ENCODE results near the gene LGALS9. TPM values are rescaled to one million over a fixed set of nuclear protein-coding genes. Genes with fewer than 3 reads are reported as not detected.

Gene LGALS9
- total RNA-seq, 1 donor from 2014 or later: 4.5 TPM

DNA sequence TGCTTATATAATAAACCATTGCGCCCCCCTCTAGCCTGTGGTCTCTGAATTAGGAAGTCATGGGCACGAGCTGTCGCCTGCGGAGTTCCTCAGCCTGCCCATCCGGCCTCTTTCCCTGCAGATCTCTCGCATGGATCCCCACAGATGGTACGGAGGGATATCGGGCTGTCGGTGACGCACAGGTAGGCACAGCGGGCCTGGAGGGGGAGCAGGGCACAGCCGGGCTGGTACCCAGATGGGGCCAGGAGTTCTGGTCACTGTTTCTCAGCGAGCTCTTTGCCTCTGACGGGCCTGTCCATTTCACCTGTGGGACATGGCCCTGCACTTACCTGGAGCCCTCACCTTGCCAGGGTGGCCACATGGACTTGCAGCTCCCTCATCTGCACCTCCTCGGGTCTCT is 42.6 kb upstream of the LGALS9 start:
- DNase-seq (ENCODE audit: extremely low spot score, unreplicated experiment): no peak
- H3K27ac Mint-ChIP-seq (ENCODE audit: unreplicated experiment): no peak overlapping the region

DNA sequence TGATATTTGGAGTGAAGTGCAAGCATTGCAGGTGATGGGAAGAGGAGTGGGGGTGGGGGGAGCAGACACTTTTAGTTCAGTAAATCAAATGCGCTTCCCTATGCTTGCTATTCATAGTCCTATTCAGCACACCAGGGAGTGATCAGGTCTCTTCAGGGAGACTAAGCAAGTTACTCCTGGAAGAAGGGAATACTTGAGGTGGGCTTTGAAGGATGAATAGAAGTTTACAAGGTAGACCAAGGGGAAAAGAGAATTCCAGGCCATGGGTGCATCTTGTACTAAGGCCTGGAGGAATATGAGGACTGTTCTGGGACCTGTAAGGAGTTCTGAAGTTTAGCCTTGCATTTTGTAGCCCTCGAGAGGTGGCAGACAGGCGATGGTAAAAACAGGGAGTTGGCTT is 40.1 kb upstream of the LGALS9 start:
- Mint-ChIP-seq H3K27me3 (ENCODE audit: unreplicated experiment) (no peaks in the 10 kb centered on the region), H3K27ac (ENCODE audit: unreplicated experiment) (no peak overlapping the region), H3K36me3 (ENCODE audit: unreplicated experiment) (peaks cover 11% of the 10 kb centered on the region), H3K9me3 (ENCODE audit: unreplicated experiment) (no peaks in the 10 kb centered on the region), H3K4me1 (ENCODE audit: unreplicated experiment) (peaks cover 8% of the 10 kb centered on the region), H3K4me3 (ENCODE audit: unreplicated experiment) (no peak overlapping the region)
- DNase-seq (ENCODE audit: extremely low spot score, unreplicated experiment): no peak
- TF ChIP-seq, protein P1, sequence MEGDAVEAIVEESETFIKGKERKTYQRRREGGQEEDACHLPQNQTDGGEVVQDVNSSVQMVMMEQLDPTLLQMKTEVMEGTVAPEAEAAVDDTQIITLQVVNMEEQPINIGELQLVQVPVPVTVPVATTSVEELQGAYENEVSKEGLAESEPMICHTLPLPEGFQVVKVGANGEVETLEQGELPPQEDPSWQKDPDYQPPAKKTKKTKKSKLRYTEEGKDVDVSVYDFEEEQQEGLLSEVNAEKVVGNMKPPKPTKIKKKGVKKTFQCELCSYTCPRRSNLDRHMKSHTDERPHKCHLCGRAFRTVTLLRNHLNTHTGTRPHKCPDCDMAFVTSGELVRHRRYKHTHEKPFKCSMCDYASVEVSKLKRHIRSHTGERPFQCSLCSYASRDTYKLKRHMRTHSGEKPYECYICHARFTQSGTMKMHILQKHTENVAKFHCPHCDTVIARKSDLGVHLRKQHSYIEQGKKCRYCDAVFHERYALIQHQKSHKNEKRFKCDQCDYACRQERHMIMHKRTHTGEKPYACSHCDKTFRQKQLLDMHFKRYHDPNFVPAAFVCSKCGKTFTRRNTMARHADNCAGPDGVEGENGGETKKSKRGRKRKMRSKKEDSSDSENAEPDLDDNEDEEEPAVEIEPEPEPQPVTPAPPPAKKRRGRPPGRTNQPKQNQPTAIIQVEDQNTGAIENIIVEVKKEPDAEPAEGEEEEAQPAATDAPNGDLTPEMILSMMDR (IDR thresholded peaks at IDR 0.05): no peak

More for the DNA sequence above, 42.6 kb upstream of the LGALS9 start:
- Mint-ChIP-seq H3K9me3 (ENCODE audit: unreplicated experiment) (no peaks in the 10 kb centered on the region), H3K36me3 (ENCODE audit: unreplicated experiment) (peaks cover 16% of the 10 kb centered on the region), H3K4me1 (ENCODE audit: unreplicated experiment) (peaks cover 23% of the 10 kb centered on the region), H3K4me3 (ENCODE audit: unreplicated experiment) (no peak overlapping the region), H3K27me3 (ENCODE audit: unreplicated experiment) (no peaks in the 10 kb centered on the region)
- TF ChIP-seq, protein P1 (IDR thresholded peaks at IDR 0.05): no peak

DNA sequence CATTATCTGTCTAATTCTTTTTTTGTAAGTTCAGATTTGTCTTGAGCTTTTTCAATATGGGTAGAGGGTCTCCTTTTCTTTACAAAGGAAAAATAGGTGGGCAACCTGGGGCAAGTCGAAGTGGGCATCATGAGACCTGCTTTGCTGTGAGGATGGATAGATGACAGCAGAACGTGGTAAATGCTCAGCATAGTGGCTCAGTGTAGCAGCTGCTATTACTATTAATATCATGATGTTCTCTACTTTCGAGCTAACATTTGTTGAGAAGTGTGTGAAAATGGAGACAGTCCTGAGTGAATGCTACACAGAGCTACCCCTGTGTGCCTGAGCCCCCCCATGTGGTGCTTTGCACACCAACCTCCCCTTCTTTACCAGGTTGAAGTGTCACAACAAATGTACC is 39.0 kb upstream of the LGALS9 start:
- no peak overlapping the region for H3K4me3 Mint-ChIP-seq (ENCODE audit: unreplicated experiment)
- H3K27ac Mint-ChIP-seq (ENCODE audit: unreplicated experiment): no peak overlapping the region
- TF ChIP-seq, protein P1 (IDR thresholded peaks at IDR 0.05): no peak
- H3K9me3 Mint-ChIP-seq (ENCODE audit: unreplicated experiment): no peaks in the 10 kb centered on the region
- no peaks in the 10 kb centered on the region for H3K4me1 Mint-ChIP-seq (ENCODE audit: unreplicated experiment)
- peaks cover 16% of the 10 kb centered on the region for H3K36me3 Mint-ChIP-seq (ENCODE audit: unreplicated experiment)
- no peak for DNase-seq (ENCODE audit: extremely low spot score, unreplicated experiment)
- H3K27me3 Mint-ChIP-seq (ENCODE audit: unreplicated experiment): no peaks in the 10 kb centered on the region

- no peak for DNase-seq (ENCODE audit: extremely low spot score, unreplicated experiment)
- no peak overlapping the region for H3K27ac Mint-ChIP-seq (ENCODE audit: unreplicated experiment)
- no peaks in the 10 kb centered on the region for H3K4me1 Mint-ChIP-seq (ENCODE audit: unreplicated experiment)
- H3K36me3 Mint-ChIP-seq (ENCODE audit: unreplicated experiment): peaks cover 19% of the 10 kb centered on the region
- H3K27me3 Mint-ChIP-seq (ENCODE audit: unreplicated experiment): no peaks in the 10 kb centered on the region
- TF ChIP-seq, protein P1 (IDR thresholded peaks at IDR 0.05): no peak
- H3K4me3 Mint-ChIP-seq (ENCODE audit: unreplicated experiment): no peak overlapping the region
- H3K9me3 Mint-ChIP-seq (ENCODE audit: unreplicated experiment): no peaks in the 10 kb centered on the region
Observed at GRCh38 chr17:27593232-27593856, 37.6 kb upstream of the LGALS9 start.

- no peaks in the 10 kb centered on the region for H3K9me3 Mint-ChIP-seq (ENCODE audit: unreplicated experiment)
- H3K27ac Mint-ChIP-seq (ENCODE audit: unreplicated experiment): no peak overlapping the region
- no peak for DNase-seq (ENCODE audit: extremely low spot score, unreplicated experiment)
- no peaks in the 10 kb centered on the region for H3K27me3 Mint-ChIP-seq (ENCODE audit: unreplicated experiment)
- TF ChIP-seq, protein P1 (IDR thresholded peaks at IDR 0.05): no peak
- peaks cover 19% of the 10 kb centered on the region for H3K36me3 Mint-ChIP-seq (ENCODE audit: unreplicated experiment)
- H3K4me3 Mint-ChIP-seq (ENCODE audit: unreplicated experiment): no peak overlapping the region
- no peaks in the 10 kb centered on the region for H3K4me1 Mint-ChIP-seq (ENCODE audit: unreplicated experiment)
Observed at GRCh38 chr17:27593857-27594255, 37.1 kb upstream of the LGALS9 start.

All from osteocyte (in vitro differentiated cells).